C4-2B (cell line): ENCODE measurements around the gene ERCC5.

Source experiments
- H3K27ac ChIP-seq: fragments of 450-650 bp; 2 replicates; pipeline ENCODE4 v1.5.1; 2017
- CTCF ChIP-seq: fragments of 450-650 bp; conservative IDR thresholded peaks from 2 replicates; pipeline ENCODE4 v1.5.1; 2017; ENCODE audit warnings: mild to moderate bottlenecking
- ZFX ChIP-seq: fragments of 450-650 bp; IDR thresholded peaks from 2 replicates; pipeline ENCODE4 v1.6.1; 2017

The ERCC5 gene

GRCh38 chr13:102912599-102912998 is 66.8 kb downstream of the ERCC5 start:
- no peak overlapping the region for H3K27ac ChIP-seq
- TF ChIP-seq ZFX: no peak
- TF ChIP-seq CTCF: no peak

GRCh38 chr13:102913914-102914313 is 68.1 kb downstream of the ERCC5 start:
- H3K27ac ChIP-seq: no peak overlapping the region
- TF ChIP-seq CTCF: no peak
- no peak for TF ChIP-seq ZFX

GRCh38 chr13:102914339-102914930 is 68.6 kb downstream of the ERCC5 start:
- TF ChIP-seq ZFX (no peak), CTCF (no peak)
- no peak overlapping the region for H3K27ac ChIP-seq

- H3K27ac ChIP-seq: no peak overlapping the region
- TF ChIP-seq ZFX (no peak), CTCF (no peak)
These were observed 69.6 kb downstream of the ERCC5 start for GRCh38 chr13:102915393-102915930.

GRCh38 chr13:102917019-102917418 is 71.2 kb downstream of the ERCC5 start:
- H3K27ac ChIP-seq: no peak overlapping the region
- TF ChIP-seq ZFX (no peak), CTCF (no peak)

- no peak overlapping the region for H3K27ac ChIP-seq
- TF ChIP-seq CTCF: no peak
- TF ChIP-seq ZFX: no peak
These were observed 76.4 kb downstream of the ERCC5 start for GRCh38 chr13:102922184-102922583.
